Endometrium (tissue), 2 donors: Measurements from ENCODE around the gene SKA2.
"Not testable (repeated sequence)": the region's sequence is repeated elsewhere in the genome, so short reads cannot be mapped to it uniquely, and the experiment has no call there.

Experiments used
- FAIRE-seq: peaks from 2 replicates; lab custom pipeline; 2012; peaks lifted over from hg19 to GRCh38; lab: Jason Lieb, UNC
- donor health status: control.
- donor health status: control.

SKA2 gene

DNA sequence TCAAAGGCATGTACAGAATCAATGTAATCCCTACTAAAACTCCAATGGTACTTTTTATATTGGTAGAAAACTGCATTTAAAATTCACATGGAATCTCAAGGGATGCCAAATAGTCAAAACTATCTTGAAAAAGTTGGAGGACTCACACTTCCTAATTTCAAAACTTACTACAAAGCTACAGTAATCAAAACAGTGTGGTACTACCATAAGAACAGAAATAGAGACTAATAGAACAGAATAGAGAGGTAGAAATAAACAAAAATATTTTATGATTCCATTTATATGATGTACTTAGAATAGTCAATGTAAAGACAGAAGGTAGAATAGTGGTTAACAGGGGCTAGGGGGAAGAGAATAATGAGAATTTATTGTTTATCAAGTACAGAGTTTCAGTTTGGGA is 57.1 kb downstream of the SKA2 start:
- no peak for FAIRE-seq

DNA sequence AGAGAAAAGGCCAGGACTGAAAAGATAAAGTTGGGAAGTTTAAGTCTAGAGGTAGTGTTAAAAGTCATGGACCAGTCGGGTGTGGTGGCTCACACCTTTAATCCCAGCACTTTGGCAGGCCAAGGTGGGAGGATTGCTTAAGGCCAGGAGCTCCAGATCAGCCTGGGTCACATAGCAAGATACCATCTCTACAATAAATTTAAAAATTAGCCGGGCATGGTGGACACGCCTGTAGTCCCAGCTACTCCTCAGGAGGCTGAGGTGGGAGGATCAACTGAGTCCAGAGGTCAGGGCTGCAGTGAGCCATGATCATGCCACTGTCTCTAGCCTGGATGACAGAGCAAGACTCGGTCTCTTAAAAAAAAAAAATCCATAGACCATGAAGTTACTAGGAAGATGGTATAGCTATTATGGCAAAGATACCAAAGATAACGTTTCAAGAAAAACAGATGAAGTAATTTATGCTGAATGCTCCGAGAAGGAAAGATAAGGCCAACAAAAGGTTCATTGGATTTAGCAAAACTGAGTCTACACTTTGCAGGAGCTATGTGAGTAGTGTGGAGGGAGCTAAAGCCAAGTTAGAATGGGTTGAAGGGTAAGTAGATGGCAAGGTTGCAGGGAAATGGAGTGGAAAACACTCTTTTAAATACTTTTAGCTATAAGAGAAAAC is 60.0 kb downstream of the SKA2 start:
- no peak for FAIRE-seq

DNA sequence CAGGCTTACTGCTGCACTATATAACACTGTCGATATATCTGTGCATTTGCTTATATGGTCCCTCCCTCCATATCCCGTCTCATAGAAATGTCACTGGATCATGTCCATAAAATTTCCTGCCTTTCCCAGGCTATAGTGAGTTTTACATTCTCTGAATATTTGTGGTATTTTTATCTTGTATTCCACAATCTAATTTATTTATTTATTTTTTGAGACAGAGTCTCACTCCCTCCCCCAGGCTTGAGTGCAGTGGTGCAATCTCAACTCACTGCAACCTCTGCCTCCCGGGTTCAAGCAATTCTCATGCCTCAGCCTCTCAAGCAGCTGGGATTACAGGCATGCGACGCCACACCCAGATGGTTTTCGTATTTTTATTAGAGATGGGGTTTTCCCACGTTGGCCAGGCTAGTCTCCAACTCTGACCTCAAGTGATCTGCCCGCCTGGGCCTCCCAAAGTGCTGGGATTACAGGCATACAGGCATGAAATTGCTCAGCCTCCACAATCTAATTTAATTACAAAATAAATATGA is 61.2 kb downstream of the SKA2 start:
- FAIRE-seq = no peak

DNA sequence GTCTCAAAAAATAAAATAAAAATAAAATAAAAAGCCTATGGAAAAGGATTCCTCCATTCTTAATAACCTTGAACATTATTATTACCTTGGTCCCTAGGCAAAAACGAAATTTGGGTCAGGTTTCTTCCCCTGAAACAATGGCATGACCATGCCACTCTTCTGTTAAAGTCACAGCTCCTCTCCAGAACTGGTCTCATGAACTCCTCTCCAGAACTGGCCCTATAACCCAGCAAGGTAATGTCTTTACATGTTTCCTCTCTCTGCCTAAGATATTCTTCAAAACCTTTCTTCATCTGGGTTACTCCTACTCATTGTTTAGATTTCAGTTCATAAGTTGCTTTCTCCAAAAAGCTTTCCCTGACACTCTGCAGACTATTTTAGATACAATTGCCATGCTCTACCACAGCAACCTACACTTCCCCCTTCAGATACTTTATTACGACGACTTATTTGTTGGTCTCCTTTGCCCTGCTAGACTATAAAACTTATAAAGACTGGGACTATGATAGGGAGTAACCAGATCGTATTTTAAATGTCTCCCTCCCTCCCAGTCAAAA is 61.8 kb downstream of the SKA2 start:
- no peak for FAIRE-seq

DNA sequence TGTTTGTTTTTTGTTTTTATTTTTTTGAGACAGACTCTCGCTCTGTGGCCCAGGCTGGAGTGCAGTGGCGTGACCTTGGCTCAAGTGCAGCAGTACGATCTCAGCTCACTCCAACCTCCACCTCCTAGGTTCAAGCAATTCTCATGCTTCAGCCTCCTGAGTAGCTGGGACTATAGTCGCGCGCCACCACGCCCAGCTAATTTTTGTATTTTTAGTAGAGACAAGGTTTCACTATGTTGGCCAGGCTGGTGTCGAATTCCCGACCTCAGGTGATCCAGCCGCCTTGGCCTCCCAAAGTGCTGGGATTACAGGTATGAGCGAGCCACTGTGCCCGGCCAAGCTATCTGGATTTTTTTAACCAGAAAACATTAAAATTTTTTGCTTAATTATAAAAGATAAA is 64.4 kb downstream of the SKA2 start:
- FAIRE-seq = not testable (repeated sequence)

DNA sequence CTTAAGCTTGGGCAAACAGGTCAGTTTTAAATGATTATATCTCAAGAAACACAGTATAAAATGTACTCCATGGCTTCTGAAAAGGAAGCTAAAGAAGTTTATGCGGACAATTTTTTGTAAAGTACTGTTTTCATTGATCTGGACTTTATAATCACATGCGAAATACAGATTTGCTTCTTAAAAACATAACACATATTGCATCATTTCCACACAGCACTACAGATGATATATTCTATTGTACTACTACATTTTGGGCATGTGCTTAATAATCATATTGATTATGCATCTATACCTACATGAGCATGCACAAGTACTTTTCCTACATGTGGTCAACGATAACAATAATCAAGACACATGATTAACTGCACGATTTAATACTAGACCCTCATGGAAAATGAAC is 70.8 kb downstream of the SKA2 start:
- no peak for FAIRE-seq

DNA sequence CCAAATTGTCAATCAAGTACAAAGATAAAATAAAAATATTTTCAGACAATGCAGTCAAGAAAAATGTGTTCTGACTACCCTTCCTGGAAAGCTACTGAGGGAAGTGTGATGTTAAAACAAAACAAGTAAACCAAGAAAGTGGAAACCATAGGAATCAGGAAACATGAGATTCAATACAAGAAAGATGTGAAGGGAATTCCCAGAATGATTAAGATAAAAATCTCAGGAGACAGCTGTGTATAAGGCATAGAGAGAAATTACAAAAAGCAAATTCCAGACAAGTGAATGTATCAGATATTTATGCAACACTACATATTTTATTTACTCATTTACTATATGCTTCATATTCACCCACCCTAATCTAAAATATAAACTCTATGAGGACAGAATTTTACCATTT is 80.5 kb downstream of the SKA2 start:
- no peak for FAIRE-seq

DNA sequence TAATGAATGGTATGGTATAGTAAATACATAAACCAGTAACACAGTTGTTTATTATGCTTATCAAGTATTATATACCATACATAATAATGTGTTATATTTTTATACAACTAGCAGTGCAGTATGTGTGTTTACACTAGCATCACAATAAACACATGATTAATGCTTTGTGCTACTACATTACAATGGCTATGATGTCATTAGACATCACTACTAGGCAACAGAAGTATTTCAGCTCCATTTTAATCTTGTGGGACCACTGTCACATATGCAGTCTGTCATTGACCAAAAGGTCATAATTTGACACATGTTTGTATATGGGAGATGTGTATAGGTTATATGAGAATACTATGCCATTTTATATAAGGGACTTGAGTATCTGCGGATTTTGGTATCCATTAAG is 81.0 kb downstream of the SKA2 start:
- FAIRE-seq = no peak

DNA sequence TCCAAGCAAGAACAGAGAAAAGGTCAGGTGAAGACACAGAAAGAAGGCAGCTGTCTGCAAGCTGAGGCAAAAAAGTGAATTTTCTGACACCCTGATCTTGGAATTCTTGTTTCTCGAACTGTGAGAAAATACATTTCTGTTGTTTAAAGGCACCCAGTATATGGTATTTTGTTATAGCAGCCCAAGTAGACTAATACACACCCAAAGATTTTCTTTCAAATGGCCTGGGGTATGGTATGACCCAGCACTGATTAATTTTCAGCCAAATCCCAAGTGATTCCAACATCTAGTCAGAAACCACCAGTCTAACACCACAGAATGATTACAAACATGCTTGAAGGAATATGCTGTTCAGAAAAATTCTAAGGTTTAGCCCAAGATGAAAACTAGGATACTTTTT is 85.1 kb downstream of the SKA2 start:
- no peak for FAIRE-seq

DNA sequence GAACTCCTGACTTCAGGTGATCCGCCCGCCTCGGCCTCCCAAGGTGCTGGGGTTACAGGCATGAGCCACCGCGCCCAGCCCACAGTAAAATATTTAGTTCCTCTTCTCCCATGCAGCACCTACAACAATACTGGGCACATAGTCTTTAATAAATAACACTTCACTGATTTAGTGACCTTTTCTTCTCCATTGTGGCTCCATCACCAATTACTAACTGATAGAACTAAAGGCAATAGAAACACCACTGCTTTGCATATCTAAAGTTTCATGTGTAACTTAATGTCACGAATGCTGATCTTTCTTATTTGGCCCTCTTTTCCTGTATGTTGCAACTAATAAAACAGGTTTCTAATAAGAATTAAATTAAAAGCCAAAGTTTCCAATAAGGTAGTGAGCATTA is 87.2 kb downstream of the SKA2 start:
- no peak for FAIRE-seq

DNA sequence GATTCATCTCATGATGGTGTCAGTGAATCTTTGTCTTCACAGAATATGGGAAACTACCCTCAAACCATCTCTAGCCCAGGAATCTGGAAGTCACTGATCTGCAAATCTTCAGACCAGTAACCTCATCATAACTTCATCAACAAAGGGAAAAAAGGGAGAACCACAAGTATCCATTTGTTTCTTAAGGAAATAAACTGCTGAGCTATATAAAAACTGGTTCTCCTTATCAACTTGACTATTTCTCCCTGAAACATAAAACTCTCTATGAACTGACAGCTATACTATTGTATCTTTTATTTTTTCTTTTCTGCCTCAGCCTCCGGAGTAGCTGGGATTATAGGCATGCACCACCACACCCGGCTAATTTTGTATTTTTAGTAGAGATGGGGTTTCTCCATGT is 87.6 kb downstream of the SKA2 start:
- no peak for FAIRE-seq

DNA sequence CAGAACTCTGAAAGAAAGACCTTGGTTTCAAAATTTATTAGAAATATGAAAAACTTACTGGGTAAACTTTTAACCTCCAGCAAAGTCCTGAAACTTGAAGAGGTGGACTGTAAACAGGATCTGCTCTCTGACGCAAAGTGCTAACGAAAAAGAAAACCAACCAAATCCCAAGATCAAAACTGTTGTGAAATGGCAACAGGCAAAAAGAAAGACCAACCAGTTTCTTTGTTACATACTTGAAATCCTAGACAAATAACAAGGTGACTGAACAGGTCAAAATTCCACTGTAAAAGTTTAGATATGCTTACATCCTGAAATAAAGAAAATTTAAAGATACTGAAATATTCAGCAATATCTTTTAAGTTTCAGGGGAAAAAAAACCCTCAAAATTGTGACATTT is 92.5 kb downstream of the SKA2 start:
- FAIRE-seq = no peak
